Measurements from ENCODE around the gene CPNE1. TPM values are rescaled to one million over a fixed set of nuclear protein-coding genes. Genes with fewer than 3 reads are reported as not detected.
A peak's percentile ranks its signal among the peaks of the same experiment; 100 is the strongest.

CPNE1 gene
- total RNA-seq, 2 donors from 2014 or later: 215 to 250 TPM

GRCh38 chr20:35602851-35603495, 61.7 kb downstream of the CPNE1 start:
- no peaks in the 10 kb centered on the region for H3K9me3 ChIP-seq (ENCODE audit: control insufficient read depth, low read length, poor library complexity, severe bottlenecking)
- no peak for ATAC-seq
- H3K27me3 Mint-ChIP-seq: peaks cover 11% of the 10 kb centered on the region
- no peaks in the 10 kb centered on the region for H3K36me3 Mint-ChIP-seq (ENCODE audit: low read depth)
- peak overlapping the region; percentile 68 for H3K4me3 Mint-ChIP-seq
- peaks cover 16% of the 10 kb centered on the region for H3K4me1 Mint-ChIP-seq
- H3K27ac Mint-ChIP-seq: no peak overlapping the region
- no peak for DNase-seq

GRCh38 chr20:35601990-35602389, 62.7 kb downstream of the CPNE1 start:
- H3K36me3 Mint-ChIP-seq (ENCODE audit: low read depth): peaks cover 3% of the 10 kb centered on the region
- H3K4me3 Mint-ChIP-seq: peak overlapping the region; percentile 12
- H3K9me3 ChIP-seq (ENCODE audit: control insufficient read depth, low read length, poor library complexity, severe bottlenecking): no peaks in the 10 kb centered on the region
- H3K27me3 Mint-ChIP-seq: peaks cover 18% of the 10 kb centered on the region
- peaks cover 20% of the 10 kb centered on the region for H3K4me1 Mint-ChIP-seq
- H3K27ac Mint-ChIP-seq: no peak overlapping the region
- no peak for DNase-seq
- no peak for ATAC-seq

GRCh38 chr20:35600993-35601973, 63.4 kb downstream of the CPNE1 start:
- peaks cover 21% of the 10 kb centered on the region for H3K27me3 Mint-ChIP-seq
- H3K36me3 Mint-ChIP-seq (ENCODE audit: low read depth): peaks cover 3% of the 10 kb centered on the region
- peaks cover 20% of the 10 kb centered on the region for H3K4me1 Mint-ChIP-seq
- ATAC-seq (peak; percentile 94), DNase-seq (peak; percentile 62 to 74 (median 68))
- peak overlapping the region; percentile 85 for H3K4me3 Mint-ChIP-seq
- no peak overlapping the region for H3K27ac Mint-ChIP-seq
- H3K9me3 ChIP-seq (ENCODE audit: control insufficient read depth, low read length, poor library complexity, severe bottlenecking): no peaks in the 10 kb centered on the region

DNA sequence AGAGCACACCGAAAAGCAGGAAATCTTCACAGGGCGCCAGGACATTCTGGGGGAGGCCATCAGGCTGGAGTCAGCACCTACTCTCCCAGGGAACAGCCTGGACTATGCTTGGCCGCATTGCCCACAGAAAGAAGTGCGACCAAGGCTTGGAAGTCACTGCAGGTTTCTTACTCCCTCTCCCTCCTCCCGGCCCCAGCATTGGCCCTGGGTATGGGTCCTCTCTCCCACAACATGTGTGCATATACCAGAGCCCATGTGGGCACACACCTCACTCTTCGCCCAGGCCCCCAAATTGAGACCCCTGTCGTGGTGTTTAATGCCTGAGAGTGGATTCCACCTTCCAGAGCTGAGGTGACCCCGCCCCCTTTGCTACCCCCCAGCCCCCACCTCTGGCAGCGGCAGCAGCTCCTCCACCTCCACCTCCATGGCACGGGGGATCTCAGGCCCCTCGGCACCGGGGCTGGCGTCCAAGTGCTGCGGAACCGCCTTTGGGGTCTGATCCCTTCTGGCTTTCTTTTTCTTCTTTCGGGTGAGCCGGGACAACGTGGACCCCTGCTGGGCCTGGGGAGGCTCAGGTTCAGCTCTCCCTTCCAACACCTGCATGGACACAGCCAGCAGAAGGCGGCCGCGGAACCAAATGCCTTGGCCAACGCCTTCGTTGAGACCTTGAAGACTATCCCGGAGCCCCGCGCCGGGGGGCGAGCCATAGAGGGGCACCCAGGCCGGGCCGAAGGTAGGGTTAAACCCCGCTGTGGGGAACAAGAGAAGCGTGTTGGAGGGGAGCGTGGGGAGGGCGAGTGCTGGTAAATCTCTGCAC, 64.3 kb downstream of the CPNE1 start:
- H3K4me1 Mint-ChIP-seq: peaks cover 22% of the 10 kb centered on the region
- peaks cover 19% of the 10 kb centered on the region for H3K27me3 Mint-ChIP-seq
- no peak for DNase-seq
- H3K4me3 Mint-ChIP-seq: peak overlapping the region; percentile 85
- no peak for ATAC-seq
- H3K27ac Mint-ChIP-seq: no peak overlapping the region
- peaks cover 3% of the 10 kb centered on the region for H3K36me3 Mint-ChIP-seq (ENCODE audit: low read depth)
- no peaks in the 10 kb centered on the region for H3K9me3 ChIP-seq (ENCODE audit: control insufficient read depth, low read length, poor library complexity, severe bottlenecking)

DNA sequence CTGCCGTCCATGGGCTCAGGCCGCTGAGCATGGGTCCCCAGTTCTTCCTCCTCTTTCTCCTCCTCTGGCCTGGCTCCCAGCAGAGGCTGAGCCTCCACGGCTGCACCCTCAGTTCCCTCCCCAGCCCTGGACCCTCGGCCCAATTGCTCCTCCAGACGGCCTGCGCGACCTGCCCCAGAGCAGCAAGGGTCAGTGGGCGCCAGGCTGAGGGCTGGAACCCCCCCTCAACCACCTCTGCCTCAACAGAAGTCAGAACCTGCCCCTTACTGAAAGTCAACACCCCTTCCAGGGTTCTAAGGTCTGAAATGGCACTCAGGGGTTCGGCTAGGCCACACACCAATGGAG, 65.0 kb downstream of the CPNE1 start:
- H3K4me3 Mint-ChIP-seq: peak overlapping the region; percentile 31
- H3K36me3 Mint-ChIP-seq (ENCODE audit: low read depth): peaks cover 3% of the 10 kb centered on the region
- no peak overlapping the region for H3K27ac Mint-ChIP-seq
- H3K27me3 Mint-ChIP-seq: peaks cover 15% of the 10 kb centered on the region
- no peaks in the 10 kb centered on the region for H3K9me3 ChIP-seq (ENCODE audit: control insufficient read depth, low read length, poor library complexity, severe bottlenecking)
- H3K4me1 Mint-ChIP-seq: peaks cover 19% of the 10 kb centered on the region
- no peak for ATAC-seq
- DNase-seq: no peak

- H3K27ac Mint-ChIP-seq: no peak overlapping the region
Measured at GRCh38 chr20:35598899-35599775, 65.6 kb downstream of the CPNE1 start.

DNA sequence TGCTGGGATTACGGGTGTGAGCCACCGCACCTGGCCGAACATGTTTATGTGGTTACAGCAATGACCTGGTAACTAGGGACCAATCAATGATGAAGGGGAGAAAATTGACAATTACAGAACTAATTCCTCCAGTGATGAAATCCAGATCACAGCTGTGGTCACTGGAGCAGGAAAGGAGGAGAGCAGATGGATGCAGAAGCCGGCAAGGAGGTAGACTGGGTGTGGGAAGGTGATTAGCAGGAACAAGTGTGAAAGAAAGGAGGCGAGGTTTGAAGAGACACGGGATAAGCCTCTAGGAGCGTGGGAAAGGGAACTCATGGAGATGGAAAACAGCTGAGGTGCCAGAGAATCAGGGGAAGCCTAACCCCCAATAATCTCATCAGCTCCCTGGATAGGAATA, 66.2 kb downstream of the CPNE1 start:
- ATAC-seq: no peak
- no peak overlapping the region for H3K4me3 Mint-ChIP-seq
- H3K4me1 Mint-ChIP-seq: peaks cover 19% of the 10 kb centered on the region
- no peak for DNase-seq
- peaks cover 3% of the 10 kb centered on the region for H3K36me3 Mint-ChIP-seq (ENCODE audit: low read depth)
- H3K27me3 Mint-ChIP-seq: peaks cover 15% of the 10 kb centered on the region
- no peaks in the 10 kb centered on the region for H3K9me3 ChIP-seq (ENCODE audit: control insufficient read depth, low read length, poor library complexity, severe bottlenecking)
- H3K27ac Mint-ChIP-seq: no peak overlapping the region

More at GRCh38 chr20:35598899-35599775, 65.6 kb downstream of the CPNE1 start:
- peaks cover 3% of the 10 kb centered on the region for H3K36me3 Mint-ChIP-seq (ENCODE audit: low read depth)
- no peak for DNase-seq
- no peak overlapping the region for H3K4me3 Mint-ChIP-seq
- no peak for ATAC-seq
- H3K9me3 ChIP-seq (ENCODE audit: control insufficient read depth, low read length, poor library complexity, severe bottlenecking): no peaks in the 10 kb centered on the region
- peaks cover 15% of the 10 kb centered on the region for H3K27me3 Mint-ChIP-seq
- H3K4me1 Mint-ChIP-seq: peaks cover 19% of the 10 kb centered on the region

DNA sequence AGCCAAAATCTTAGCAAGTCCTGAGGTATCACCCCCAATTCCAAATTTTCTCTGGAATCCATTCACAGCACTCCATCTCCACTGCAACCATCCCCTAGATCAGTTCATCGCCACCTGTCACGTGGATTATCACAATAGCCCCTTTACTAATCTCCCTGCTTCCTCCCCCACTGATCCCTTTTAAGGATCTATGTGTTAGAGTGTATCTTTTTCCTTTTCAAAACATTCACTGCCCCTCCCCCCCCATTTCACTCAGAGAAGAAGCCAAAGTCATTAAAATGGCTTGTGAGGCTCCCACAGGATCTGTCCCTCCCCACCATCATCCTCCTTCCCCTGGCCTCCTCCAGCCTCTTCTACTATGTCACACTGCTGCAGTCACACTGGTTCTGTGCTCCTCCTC, 67.5 kb downstream of the CPNE1 start:
- ATAC-seq (no peak), DNase-seq (no peak)
- H3K27me3 Mint-ChIP-seq: peaks cover 15% of the 10 kb centered on the region
- H3K27ac Mint-ChIP-seq: no peak overlapping the region
- H3K4me1 Mint-ChIP-seq: peaks cover 19% of the 10 kb centered on the region
- no peaks in the 10 kb centered on the region for H3K9me3 ChIP-seq (ENCODE audit: control insufficient read depth, low read length, poor library complexity, severe bottlenecking)
- peaks cover 3% of the 10 kb centered on the region for H3K36me3 Mint-ChIP-seq (ENCODE audit: low read depth)
- no peak overlapping the region for H3K4me3 Mint-ChIP-seq

GRCh38 chr20:35595901-35596300, 68.8 kb downstream of the CPNE1 start:
- no peak overlapping the region for H3K27ac Mint-ChIP-seq
- ATAC-seq (no peak), DNase-seq (no peak)
- no peak overlapping the region for H3K4me3 Mint-ChIP-seq
- H3K9me3 ChIP-seq (ENCODE audit: control insufficient read depth, low read length, poor library complexity, severe bottlenecking): no peaks in the 10 kb centered on the region
- peaks cover 3% of the 10 kb centered on the region for H3K36me3 Mint-ChIP-seq (ENCODE audit: low read depth)
- H3K4me1 Mint-ChIP-seq: peaks cover 11% of the 10 kb centered on the region
- peaks cover 15% of the 10 kb centered on the region for H3K27me3 Mint-ChIP-seq

DNA sequence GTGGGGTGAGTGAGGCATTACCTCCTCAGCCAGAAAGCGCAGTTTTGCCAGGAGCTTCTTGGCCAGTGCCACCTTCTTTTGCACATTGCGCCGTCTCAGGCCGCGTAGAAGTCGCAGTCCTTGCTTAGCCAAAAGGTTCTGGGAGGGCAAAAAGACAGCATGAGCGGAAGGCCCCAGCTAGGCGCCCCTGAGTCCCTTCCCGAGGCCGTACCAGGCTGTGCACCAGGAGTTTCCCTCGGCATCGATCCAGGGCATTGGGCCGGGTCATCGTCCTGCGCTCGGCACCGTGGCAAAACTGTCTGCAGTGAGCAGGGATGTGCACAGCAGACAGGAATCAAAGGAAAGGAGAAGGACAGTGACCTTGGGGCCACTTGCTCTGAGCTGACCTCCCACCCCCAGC, 69.2 kb downstream of the CPNE1 start:
- no peaks in the 10 kb centered on the region for H3K9me3 ChIP-seq (ENCODE audit: control insufficient read depth, low read length, poor library complexity, severe bottlenecking)
- Mint-ChIP-seq H3K4me3 (no peak overlapping the region), H3K36me3 (ENCODE audit: low read depth) (peaks cover 3% of the 10 kb centered on the region), H3K27me3 (peaks cover 15% of the 10 kb centered on the region), H3K4me1 (peaks cover 6% of the 10 kb centered on the region), H3K27ac (no peak overlapping the region)
- DNase-seq (no peak), ATAC-seq (no peak)

- no peak overlapping the region for H3K4me3 Mint-ChIP-seq
- peaks cover 1% of the 10 kb centered on the region for H3K36me3 Mint-ChIP-seq (ENCODE audit: low read depth)
- DNase-seq (no peak), ATAC-seq (no peak)
- H3K4me1 Mint-ChIP-seq: peaks cover 4% of the 10 kb centered on the region
- H3K9me3 ChIP-seq (ENCODE audit: control insufficient read depth, low read length, poor library complexity, severe bottlenecking): no peaks in the 10 kb centered on the region
- peaks cover 6% of the 10 kb centered on the region for H3K27me3 Mint-ChIP-seq
- no peak overlapping the region for H3K27ac Mint-ChIP-seq
Measured at GRCh38 chr20:35592339-35592974, 72.2 kb downstream of the CPNE1 start.

GRCh38 chr20:35588397-35588796, 76.3 kb downstream of the CPNE1 start:
- ATAC-seq (no peak), DNase-seq (no peak)
- Mint-ChIP-seq H3K27me3 (peaks cover 8% of the 10 kb centered on the region), H3K4me3 (no peak overlapping the region), H3K4me1 (no peaks in the 10 kb centered on the region), H3K36me3 (ENCODE audit: low read depth) (peaks cover 4% of the 10 kb centered on the region), H3K27ac (no peak overlapping the region)
- H3K9me3 ChIP-seq (ENCODE audit: control insufficient read depth, low read length, poor library complexity, severe bottlenecking): no peaks in the 10 kb centered on the region
